SK-MEL-5 (cell line): ENCODE results near the gene GTF2IRD1. TPM values are rescaled to one million over a fixed set of nuclear protein-coding genes. Genes with fewer than 3 reads are reported as not detected.
"Not testable (repeated sequence)": the region's sequence is repeated elsewhere in the genome, so short reads cannot be mapped to it uniquely, and the experiment has no call there.

ENCODE experiments used
- DNase-seq: peaks from one replicate; pipeline ENCODE4 v3.0.0-alpha.2; 2016; ENCODE audit warnings: low read depth, low spot score
- in situ Hi-C: cut with HindIII; loops from 2 replicates; pipeline ENCODE4 v1.10.0; 2016; ENCODE audit warnings: low sequenced_read_pairs, high pct_unique_total_duplicates, low pct_unique_long_range_greater_than_20kb
- total RNA-seq: library from RNA; depleted of rRNA; stranded (reverse); fragments of >200 nt; shearing (Covaris generic); gene quantifications from 2 replicates; pipeline ENCODE4 v1.2.3, GENCODE V29; 2014

GTF2IRD1 gene
- total RNA-seq, 1 experiment from 2014 or later, result 2.6 TPM

DNA sequence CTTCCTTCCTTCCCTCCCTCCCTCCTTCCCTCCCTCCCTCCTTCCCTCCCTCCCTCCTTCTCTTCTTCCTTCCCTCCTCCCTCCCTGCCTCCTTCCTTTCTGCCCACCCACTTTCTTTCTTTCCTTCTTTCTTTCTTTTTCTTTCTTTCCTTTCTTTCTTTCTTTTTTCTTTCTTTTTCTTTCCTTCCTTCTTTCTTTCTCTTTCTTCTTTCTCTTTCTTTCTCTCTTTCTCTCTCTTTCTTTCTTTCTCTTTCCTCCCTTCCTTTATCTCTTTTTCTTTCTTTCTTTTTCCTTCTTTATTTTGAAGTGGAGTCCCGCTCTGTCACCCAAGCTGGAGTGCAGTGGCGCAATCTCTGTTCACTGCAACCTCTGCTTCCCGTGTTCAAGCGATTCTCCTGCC is 33.7 kb upstream of the GTF2IRD1 start:
- in situ Hi-C loops, result no loop called here
- no peak for DNase-seq

DNA sequence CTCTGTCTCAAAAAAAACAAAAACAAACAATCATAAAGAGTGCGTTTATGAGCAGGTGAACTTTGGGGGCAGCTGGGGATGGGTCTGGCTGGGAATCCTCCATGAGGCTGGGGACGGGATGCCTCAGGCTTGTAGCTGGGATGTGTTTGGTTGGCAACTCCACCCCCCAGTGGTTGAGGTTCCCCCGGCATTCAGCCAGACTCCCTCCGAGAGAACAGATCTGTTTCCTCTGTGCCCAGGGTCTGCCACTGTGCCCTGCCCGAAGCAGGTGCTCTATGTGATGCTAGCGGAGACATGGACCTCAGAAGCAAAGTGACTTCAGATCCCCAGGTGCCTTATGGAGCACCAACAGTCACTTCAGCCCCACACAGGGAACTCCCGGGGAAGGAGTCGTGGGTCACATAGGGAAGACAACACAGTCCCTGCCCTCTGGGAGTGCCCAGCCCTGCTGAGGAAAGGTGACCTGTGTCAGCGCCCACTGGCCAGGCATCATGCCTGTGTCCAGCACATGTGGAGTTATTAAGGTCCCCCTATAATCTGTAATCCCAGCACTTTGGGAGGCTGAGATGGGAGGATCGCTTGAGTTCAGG is 29.3 kb upstream of the GTF2IRD1 start:
- no peak for DNase-seq
- in situ Hi-C loops, result no loop called here

DNA sequence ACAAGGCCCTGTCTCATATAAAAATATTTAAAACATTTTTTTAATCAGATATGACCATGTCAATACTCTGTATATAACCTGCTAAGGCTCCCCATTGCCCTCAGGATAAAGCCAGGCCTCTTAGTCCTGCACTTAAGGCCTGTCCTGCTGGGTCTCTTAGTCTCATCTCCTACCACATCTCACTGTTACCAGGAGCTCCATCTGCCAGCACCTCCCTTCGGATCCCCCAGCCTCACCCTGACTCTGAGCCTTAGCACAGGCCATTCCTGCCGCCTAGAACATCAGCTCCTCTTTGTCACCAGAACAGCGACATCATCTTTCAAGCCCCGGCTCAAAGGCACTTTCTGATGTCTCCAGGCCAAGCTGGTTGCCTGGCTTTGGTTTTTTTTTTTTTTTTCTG is 25.7 kb upstream of the GTF2IRD1 start:
- DNase-seq, result no peak
- in situ Hi-C loops, result no loop called here

DNA sequence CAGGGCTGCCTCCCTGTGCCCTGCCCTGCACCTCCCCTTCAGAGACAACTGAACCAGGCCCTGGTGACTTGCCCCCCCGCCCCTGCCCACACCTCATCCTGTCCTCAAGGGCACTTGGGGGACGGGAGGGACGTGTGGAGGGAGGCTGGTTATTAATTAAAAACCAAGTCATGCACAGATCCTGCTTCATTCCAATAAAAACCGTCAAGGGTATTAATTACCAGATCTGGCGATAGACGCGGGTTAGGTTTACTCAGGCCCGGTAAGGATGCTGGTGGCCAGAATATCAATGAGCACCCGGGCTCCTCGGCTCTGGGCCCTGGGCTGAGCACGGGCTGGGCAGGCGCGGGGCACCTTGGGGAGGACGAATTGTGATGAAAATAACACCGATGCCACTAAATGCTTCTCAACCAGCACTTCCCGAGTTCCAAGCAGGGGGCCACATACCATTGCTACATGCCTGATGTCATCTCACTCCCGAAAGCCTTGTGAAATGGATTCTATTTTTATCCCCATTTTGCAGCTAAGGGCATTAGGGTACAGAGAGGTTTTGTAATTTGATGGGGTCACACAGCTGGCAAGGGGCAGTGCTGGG is 24.5 kb upstream of the GTF2IRD1 start:
- DNase-seq, result no peak
- in situ Hi-C loops, result no loop called here

DNA sequence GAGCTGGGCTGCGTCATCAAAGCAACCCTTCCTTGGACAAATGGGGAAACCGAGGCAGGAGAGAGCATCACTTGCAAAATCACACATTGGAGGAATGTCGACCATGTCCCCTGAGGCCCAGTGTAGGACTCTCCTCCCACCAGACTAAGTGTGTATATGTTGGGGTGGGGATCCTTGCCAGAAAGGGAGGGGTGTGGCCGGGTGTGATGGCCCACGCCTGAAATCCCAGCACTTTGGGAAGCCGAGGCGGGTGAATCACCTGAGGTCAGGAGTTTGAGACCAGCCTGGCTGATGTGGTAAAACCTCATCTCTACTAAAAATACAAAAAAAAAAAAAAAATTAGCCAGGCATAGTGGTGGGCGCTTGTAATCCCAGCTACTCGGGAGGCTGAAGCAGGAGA is 23.3 kb upstream of the GTF2IRD1 start:
- DNase-seq, in situ Hi-C loops: not testable (repeated sequence)

DNA sequence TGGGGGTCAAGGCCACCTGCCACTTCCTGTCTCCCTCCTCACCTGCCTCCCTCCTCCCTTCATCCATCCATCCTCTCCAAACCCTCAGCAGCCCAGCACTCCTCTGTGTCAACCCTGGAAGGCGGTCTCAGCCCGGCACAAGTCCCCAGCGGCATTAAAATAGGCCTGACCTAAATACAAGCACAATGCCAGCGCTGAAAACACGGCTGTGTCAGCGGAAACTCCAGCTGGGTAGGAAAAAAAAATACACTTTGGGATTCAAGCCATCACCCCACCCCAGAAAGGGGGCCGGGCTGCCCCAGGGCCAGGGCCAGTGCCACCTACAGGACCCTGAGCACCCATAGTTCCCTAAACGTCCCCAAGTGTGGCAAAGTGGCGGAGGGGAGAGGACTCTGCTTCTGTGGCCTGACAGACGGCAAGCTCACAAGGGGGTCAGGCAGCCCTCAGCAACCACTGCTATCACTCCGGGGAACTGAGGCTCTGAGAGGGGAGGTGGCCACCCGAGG is 22.7 kb upstream of the GTF2IRD1 start:
- DNase-seq, result no peak
- in situ Hi-C loops, result no loop called here

DNA sequence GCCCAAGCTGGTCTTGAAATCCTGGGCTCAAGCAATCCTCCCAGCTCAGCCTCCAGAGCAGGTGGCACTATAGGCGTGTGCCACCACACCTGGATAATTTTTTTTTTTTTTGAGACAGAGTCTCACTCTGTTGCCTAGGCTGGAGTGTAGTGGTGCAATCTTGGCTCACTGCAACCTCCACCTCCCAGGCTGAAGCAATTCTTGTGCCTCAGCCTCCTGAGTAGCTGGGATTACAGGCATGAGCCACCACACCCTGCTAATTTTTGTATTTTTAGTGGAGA is 16.5 kb upstream of the GTF2IRD1 start:
- in situ Hi-C loops, DNase-seq: not testable (repeated sequence)

DNA sequence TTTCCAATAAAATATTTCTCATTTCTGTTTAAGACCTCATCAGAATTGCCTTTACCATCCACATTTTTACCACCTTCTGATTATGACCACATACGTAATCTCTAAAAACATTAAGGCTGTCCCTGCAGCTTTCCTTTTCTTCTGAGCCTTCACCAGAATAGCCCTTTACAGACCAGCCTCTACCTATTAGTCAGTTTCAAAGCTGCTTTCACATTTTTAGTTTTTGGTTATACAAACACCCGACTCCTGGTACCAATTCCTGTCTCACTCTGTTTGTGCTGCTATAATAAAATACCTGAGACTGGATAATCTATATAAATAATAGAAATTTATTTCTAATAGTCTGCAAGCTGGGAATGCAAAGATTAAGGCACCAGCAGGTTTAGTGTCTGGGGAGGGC is 15.4 kb upstream of the GTF2IRD1 start:
- in situ Hi-C loops, result no loop called here
- no peak for DNase-seq

DNA sequence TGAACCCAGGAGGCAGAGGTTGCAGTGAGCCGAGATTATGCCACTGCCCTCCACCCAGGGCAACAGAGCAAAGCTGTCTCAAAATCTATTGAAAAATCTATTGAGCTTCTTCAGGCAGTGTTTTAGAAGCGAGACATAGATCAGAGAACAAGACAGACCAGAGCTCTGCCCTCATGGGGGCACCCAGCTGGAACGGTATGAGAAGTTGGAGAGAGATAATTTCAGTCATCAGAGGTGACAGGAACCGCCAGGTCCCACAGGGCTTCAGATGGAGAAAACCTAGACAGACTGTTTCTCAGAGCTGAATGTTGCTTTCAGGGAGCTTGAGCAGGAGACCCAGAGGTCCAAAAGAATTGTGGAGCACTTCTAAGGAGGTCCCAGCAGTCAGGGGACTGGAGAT is 14.2 kb upstream of the GTF2IRD1 start:
- in situ Hi-C loops, result no loop called here
- DNase-seq, result no peak

DNA sequence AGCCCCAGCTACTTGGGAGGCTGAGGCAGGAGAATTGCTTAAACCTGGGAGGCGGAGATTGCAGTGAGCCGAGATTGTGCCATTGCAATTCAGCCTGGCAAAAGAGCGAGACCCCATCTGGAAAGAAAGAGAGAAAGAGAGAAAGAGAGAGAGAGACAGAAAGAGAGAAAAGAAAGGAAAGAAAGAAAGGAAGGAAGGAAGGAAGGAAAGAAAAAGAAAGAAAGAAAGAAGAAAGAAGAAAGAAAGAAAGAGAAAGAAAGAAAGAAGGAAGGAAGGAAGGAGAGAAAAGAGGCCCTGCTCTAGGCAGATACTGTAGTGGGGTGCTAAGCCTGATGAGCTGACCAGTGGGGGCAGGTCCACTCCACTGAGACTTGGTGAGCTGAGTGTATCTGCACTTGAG is 13.6 kb upstream of the GTF2IRD1 start:
- in situ Hi-C loops, DNase-seq: not testable (repeated sequence)

DNA sequence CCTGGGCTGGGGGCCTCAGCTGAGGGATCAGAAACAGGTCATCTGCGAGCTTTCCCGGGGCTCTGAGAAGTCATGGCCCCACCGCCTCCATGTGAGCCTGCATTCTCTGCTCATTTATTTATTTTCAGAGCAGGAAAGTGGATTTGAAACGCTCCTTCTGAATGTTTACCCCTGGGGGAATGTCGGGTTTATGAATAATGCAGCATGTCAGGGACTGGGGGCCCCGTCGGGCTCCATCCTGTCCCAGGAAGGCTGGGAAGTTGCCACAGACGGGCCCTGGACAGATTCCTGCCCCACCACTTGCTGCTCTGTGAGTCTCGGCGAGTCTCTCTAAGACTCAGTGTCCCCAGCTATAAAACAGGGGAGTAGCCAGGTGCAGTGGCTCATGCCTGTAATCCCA is 11.9 kb upstream of the GTF2IRD1 start:
- DNase-seq, result no peak
- in situ Hi-C loops, result no loop called here

DNA sequence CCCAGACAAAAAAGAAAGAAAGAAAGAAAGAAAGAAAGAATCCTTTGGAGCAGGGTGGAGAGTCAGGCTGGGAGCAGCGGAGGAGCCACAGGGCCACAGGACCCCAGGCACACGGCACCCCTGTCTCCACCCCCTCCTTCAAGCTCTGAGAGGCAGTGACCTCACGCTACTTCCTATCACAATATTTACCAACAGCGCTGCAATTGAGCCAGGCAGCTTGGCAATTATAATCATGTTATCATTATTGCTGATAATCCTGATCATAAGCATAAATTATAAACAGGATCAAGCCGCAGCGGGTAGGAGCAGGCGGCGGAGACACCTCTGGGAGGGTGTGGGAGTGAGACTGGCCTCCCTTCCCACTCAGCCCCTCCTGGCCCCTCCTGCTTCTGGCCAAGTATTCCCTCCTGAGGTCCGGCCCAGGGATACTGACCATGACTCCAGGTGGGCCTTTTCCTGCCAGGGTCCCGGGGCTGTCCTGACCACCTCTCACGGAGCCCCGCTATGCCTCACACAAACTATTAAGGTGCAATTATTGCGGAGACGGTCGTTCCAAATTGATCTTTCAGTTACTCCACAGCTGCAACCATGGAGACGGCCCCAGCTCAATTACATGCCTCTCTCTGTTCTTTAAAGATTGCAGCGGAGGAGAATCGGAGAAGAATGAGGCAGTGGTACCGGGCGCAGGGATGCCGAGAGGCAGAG is 10.0 kb upstream of the GTF2IRD1 start:
- no peak for DNase-seq
- in situ Hi-C loops, result no loop called here

DNA sequence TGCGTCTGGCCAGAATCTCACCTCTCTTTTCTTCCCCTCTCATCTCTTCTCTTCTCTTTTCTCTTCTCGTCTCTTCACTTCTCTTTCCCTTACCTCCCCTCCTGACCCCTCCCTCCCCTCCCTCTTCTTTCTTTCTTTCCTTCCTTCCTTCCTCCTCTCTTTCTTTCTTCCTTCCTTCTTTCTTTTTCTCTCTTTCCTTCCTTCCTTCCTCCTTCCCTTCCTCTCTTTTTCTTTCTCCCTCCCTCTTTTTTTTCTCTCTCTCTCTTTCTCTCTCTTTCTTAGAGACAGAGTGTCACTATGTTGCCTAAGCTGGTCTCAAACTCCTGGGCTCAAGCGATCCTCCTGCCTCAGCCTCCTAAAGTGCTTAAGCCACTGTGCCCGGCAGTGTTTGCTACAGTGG is 4.6 kb upstream of the GTF2IRD1 start:
- DNase-seq, result no peak
- in situ Hi-C loops, result no loop called here

DNA sequence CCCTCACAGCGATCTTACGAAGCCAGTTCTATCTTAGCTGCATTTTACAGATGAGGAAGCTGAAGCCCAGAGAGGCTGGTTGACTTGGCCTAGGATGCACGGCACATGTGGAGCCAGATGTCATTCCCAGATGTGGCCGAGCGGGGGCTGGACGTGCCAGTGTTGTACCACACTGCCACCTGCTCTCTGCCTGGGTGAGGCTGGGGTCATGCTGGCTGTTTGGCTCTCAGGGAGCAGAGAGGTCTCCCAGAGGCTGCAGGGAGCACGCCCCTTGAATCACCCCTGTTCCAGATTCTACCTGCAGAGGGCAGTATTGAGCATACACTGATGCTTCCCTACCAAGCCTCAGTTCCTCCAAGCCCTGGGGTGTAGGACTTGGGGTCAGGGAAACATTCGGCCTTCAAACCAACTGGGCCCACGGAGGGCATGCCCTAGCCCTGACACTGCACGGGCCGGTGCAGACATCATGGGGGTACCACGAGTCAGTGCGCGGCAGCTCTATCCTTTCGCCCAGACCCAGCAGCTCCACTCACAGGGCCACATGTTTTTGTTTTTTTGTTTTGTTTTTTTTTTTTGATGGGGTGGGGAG is 3.8 kb upstream of the GTF2IRD1 start:
- in situ Hi-C loops, result no loop called here
- DNase-seq, result peak; percentile 84

DNA sequence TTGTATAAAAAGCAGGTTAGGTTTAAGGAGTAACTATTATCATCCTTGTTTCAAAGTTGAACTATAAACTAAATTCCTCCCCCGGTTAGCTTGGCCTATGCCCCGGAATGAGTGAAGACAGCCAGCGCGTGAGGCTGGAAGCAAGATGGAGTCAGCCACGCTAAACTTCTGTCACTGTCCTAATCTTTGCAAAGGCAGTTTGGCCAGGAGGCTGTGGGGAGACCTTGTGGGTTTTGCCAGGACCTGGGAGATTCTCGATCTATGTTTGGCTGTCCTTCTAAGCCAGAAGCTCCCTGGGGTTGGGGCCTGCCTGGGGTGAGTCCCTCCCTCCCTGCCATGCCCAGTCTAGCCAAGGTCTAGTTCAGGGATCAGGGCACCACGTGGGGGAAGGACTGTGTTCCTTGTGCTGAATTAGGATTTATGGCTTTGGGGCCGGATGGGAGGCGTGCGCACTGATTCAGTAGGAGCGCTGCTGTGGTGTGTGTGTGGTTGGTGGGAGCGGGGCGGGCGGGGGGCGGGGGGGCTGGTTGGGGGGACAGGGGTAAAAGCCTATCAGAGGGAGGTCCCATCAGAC is 871 bp upstream of the GTF2IRD1 start:
- in situ Hi-C loops, result no loop called here
- no peak for DNase-seq

DNA sequence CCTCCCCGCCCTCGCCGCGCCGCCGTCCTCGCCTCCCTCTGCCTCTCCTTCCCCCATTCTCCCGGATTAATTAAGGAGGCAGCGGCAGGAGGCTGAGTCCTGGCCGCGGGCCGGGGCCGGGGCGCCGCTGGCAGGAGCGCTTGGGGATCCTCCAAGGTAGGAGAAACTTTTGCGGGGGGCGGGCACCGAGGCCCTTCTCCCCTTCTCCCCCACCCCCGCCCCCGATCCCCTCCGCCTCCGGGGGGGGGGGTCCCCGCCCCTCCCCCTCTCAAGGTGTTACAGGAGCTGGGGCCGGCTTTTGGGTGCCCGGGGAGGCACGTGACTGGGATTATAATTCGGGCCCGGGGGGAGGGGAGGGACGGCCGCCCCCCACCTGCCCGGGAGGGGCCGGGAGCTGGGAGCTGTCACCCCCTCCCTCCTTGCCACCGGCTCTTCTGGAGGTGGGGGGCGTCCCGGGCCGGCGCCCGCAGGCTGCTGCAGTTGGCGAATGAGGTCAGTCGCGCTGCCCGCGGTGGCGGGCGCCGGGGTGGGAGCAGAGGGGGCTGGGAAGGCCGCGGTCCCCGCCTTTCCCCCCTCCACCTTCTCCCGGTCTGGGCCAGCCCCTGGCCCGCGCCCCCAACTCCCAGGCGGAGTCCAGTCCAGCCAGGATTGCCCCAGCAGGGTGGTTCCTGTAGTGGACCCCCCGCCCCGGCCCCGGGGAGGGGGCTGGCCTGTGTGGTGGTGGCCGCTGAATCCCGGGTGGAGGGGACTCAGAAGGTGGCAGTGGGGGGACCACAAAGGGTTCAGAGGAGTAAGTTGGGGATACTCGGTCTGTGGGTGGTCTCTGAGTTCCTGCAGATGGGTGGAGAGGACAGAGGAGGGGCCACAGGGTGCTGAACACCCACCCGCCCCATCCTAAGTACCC is 567 bp downstream of the GTF2IRD1 start:
- no peak for DNase-seq
- in situ Hi-C loops, result no loop called here

DNA sequence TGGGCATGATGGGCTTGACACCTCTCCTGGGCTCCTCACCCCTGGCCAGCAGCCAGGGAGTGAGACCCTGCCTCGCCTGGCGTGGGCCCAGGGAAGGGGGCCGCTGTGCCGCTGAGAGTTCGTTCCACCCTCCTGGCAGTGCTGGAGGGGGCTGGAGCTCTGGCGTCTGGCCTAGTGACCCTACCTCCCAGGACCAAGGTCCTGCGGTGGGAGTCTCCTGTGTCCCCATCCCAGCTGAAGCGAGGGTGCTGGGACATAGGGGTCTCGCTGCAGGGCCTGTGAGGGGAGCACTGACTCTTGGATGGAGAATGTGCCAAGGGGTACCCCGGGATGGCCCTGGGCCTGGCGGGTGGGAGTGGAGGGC is 1.2 kb downstream of the GTF2IRD1 start:
- no peak for DNase-seq
- in situ Hi-C loops, result no loop called here
